Lower leg skin (tissue), 4 donors: Measurements from ENCODE around the gene NDUFV1. TPM values are rescaled to one million over a fixed set of nuclear protein-coding genes. Genes with fewer than 3 reads are reported as not detected.
"Not testable (repeated sequence)": the region's sequence is repeated elsewhere in the genome, so short reads cannot be mapped to it uniquely, and the experiment has no call there.

Source experiments
- DNase-seq, 2 donors: peaks; one replicate each; pipeline ENCODE4 v3.0.0-alpha.2; 2019; ENCODE audit warnings: low spot score in 2 of 2
- H3K4me3 ChIP-seq: fragments of 200-600 bp; sonication (generic); 2 replicates; pipeline ENCODE4 v1.5.1; 2017; ENCODE audit warnings: mild to moderate bottlenecking, low read depth; ENCODE audit not compliant: poor library complexity, severe bottlenecking
- CTCF ChIP-seq, 3 donors: fragments of 450-650 bp; IDR thresholded peaks; one replicate each; pipeline ENCODE4 v1.5.1; 2016; ENCODE audit warnings: antibody characterized with exemption in 3 of 3, mild to moderate bottlenecking in 3 of 3, moderate library complexity in 2 of 3
- POLR2A ChIP-seq, 2 donors: fragments of 450-650 bp; IDR thresholded peaks; one replicate each; pipeline ENCODE4 v1.6.1; 2016 to 2017; ENCODE audit warnings: antibody characterized with exemption in 2 of 2, mild to moderate bottlenecking in 1 of 2, moderate library complexity in 1 of 2
- WGBS, 2 donors: methylation state at CpG; one replicate each; pipeline ENCODE4 v1.1.5; 2018; 5-methylcytosine and 5-hydroxymethylcytosine counted together
- intact Hi-C: fragments of 100-400 bp; cut with DNase I; formaldehyde crosslinking; loops from one replicate; pipeline ENCODE4 v1.15.0; 2023; ENCODE audit warnings: low total_unique reads
- total RNA-seq, 4 donors: library from RNA; depleted of rRNA; stranded (reverse); fragments of >200 nt; gene quantifications; one replicate each; pipeline ENCODE4 v1.1.0, GENCODE V29; 2016

NDUFV1 gene
- total RNA-seq, 4 donors from 2014 or later, result 238 to 283 (median 269) TPM

GRCh38 chr11:67592880-67593564 lies 13.7 kb upstream of the NDUFV1 start:
- no peak for DNase-seq
- intact Hi-C loops, result no loop called here
- TF ChIP-seq CTCF (IDR thresholded peaks at IDR 0.05) (no peak), POLR2A (IDR thresholded peaks at IDR 0.05) (no peak)
- no peak overlapping the region for H3K4me3 ChIP-seq
- 47 to 60% methylated on average over 7 to 12 of the region's 12 CpGs for WGBS, 2 donors

DNA sequence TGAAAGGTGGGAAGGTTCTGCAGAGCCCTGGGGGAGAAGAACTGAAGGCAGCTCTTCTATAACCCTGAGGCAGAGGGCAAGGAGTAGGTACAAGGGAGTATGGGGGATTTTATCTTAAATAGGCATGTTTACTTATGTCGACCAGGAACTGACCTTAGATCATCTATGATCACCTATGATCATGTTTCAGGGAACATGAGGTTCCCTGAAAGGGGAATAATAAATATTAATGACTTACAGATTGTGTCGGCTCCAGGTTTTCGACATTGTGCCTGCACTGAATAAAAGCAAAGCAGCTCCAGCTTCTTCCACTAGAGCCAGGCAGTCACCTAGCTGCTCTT lies 13.2 kb upstream of the NDUFV1 start:
- 38 to 42% methylated on average over 3 of the region's 3 CpGs for WGBS, 2 donors
- TF ChIP-seq POLR2A (IDR thresholded peaks at IDR 0.05) (no peak), CTCF (IDR thresholded peaks at IDR 0.05) (no peak)
- intact Hi-C loops, result no loop called here
- no peak for DNase-seq
- H3K4me3 ChIP-seq, result no peak overlapping the region

DNA sequence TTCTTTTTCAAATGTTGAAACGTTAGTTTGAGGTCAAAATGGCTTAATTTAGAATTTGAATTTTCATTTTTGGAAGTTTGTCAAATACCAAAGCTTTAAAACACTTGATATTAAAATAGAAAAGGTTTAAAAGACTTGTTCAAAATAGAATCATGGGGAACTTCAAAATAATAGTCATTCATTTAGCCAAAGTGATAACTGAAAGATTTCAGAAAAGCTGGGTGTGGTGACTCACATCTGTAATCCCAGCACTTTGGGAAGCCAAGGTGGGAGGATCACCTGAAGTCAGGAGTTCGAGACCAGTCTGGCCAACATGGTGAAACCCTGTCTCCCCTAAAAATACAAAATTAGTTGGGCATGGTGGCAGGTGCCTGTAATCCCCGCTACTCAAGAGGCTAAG lies 12.3 kb upstream of the NDUFV1 start:
- H3K4me3 ChIP-seq, result no peak overlapping the region
- intact Hi-C loops, result no loop called here
- WGBS, 2 donors, result 65 to 70% methylated on average over 3 of the region's 3 CpGs
- no peak for DNase-seq
- no peak for TF ChIP-seq POLR2A (IDR thresholded peaks at IDR 0.05)
- TF ChIP-seq CTCF (IDR thresholded peaks at IDR 0.05), result no peak

- no peak for TF ChIP-seq CTCF (IDR thresholded peaks at IDR 0.05)
- TF ChIP-seq POLR2A (IDR thresholded peaks at IDR 0.05), result no peak
- no peak overlapping the region for H3K4me3 ChIP-seq
- no peak for DNase-seq
- intact Hi-C loops, result no loop called here
- WGBS, 2 donors, result 88 to 94% methylated on average over 1 of the region's 1 CpG
These were observed 9.9 kb upstream of the NDUFV1 start for GRCh38 chr11:67596753-67597300.

DNA sequence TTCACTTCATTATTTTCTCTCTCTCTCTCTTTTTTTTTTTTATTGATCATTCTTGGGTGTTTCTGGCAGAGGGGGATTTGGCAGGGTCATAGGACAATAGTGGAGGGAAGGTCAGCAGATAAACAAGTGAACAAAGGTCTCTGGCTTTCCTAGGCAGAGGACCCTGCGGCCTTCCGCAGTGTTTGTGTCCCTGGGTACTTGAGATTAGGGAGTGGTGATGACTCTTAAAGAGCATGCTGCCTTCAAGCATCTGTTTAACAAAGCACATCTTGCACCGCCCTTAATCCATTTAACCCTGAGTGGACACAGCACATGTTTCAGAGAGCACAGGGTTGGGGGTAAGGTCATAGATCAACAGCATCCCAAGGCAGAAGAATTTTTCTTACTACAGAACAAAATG lies 9.3 kb upstream of the NDUFV1 start:
- intact Hi-C loops, result not testable (repeated sequence)

GRCh38 chr11:67597963-67598362 lies 8.8 kb upstream of the NDUFV1 start:
- peak in 1 of 2 donors; percentile 81 for DNase-seq
- H3K4me3 ChIP-seq, intact Hi-C loops: not testable (repeated sequence)
- WGBS, 2 donors, result 92 to 93% methylated on average over 13 to 24 of the region's 26 CpGs

More for the DNA sequence above, 9.3 kb upstream of the NDUFV1 start:
- DNase-seq, H3K4me3 ChIP-seq: not testable (repeated sequence)
- whole genome bisulfite sequencing, 2 donors, result 89 to 90% methylated on average over 1 of the region's 3 CpGs

DNA sequence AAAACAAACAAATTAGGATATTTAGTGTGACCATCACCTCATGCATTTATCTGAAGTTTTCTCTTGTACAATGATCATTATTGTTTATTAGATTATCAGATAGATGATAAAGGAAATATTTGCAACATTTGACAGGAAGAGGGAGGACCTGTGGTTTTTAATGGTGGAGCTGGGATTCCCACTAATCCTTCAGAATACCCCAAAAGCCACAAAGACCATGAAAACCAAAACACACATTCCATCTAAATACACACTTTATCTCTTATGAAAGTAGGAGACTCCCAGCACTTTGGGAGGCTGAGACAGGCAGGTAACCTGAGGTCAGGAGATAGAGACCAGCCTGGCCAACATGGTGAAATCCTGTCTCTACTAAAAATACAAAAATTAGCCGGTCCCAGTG lies 7.6 kb upstream of the NDUFV1 start:
- WGBS, 2 donors, result 83 to 94% methylated on average over 1 of the region's 1 CpG
- no peak for DNase-seq
- TF ChIP-seq CTCF (IDR thresholded peaks at IDR 0.05), result no peak
- TF ChIP-seq POLR2A (IDR thresholded peaks at IDR 0.05), result no peak
- H3K4me3 ChIP-seq, result no peak overlapping the region
- intact Hi-C loops, result no loop called here
